Subcutaneous adipose tissue (tissue), 4 donors: ENCODE measurements around the gene CBLL1. TPM values are rescaled to one million over a fixed set of nuclear protein-coding genes. Genes with fewer than 3 reads are reported as not detected.

Experiments used
- CTCF ChIP-seq: fragments of 450-650 bp; IDR thresholded peaks from one replicate; pipeline ENCODE4 v1.5.1; 2016; ENCODE audit warnings: low read depth, mild to moderate bottlenecking, control low read depth, antibody characterized with exemption, moderate library complexity
- total RNA-seq, 4 donors: library from RNA; depleted of rRNA; stranded (reverse); fragments of >200 nt; gene quantifications; one replicate each; pipeline ENCODE4 v1.1.0, GENCODE V29; 2016

CBLL1 gene
- total RNA-seq, 4 donors from 2014 or later: 23.0 to 48.9 (median 26.5) TPM

- TF ChIP-seq CTCF: no peak
Measured at GRCh38 chr7:107721286-107721685, 22.7 kb upstream of the CBLL1 start.

GRCh38 chr7:107723255-107723654 lies 20.7 kb upstream of the CBLL1 start:
- no peak for TF ChIP-seq CTCF

- no peak for TF ChIP-seq CTCF
Measured at GRCh38 chr7:107725138-107725740, 18.7 kb upstream of the CBLL1 start.

GRCh38 chr7:107726356-107727130 lies 17.4 kb upstream of the CBLL1 start:
- TF ChIP-seq CTCF: no peak

GRCh38 chr7:107728276-107728675 lies 15.7 kb upstream of the CBLL1 start:
- no peak for TF ChIP-seq CTCF

GRCh38 chr7:107742678-107743566 lies 1.0 kb upstream of the CBLL1 start:
- no peak for TF ChIP-seq CTCF

GRCh38 chr7:107744345-107744750 lies 406 bp downstream of the CBLL1 start:
- no peak for TF ChIP-seq CTCF
